ENCODE measurements around the gene LRMDA. TPM values are rescaled to one million over a fixed set of nuclear protein-coding genes. Genes with fewer than 3 reads are reported as not detected.

The LRMDA gene
- total and polyA plus RNA-seq, 2 of the 8 experiments (the other 6 are each of a cell fraction or from before 2014, with no cell fraction given): 0.86 to 2.8 TPM

DNA sequence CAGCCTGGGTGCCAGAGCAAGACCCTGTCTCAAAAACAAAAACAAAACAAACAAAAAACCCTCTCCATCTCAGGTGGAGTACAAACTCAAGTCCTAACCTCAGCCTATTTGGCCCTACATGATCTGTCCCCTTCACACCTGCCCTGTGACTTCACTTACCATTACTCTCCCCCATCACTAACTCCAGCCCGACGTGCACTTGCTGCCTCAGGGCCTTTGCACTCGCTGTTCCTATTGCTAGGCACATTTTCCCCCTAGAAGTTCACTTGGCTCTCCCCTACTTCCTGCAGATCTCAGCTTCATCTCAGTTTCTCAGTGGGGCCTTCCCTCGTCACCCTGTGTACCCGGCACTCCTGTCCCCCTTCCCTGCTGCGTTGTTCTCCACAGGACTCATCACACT lies 8.5 kb upstream of the LRMDA start:
- Histone ChIP-seq H2BK12ac (ENCODE audit: low read depth, low read length) (no peak overlapping the region), H3K9me3 (ENCODE audit: insufficient read depth in 2 of 2, low read depth in 1 of 2, low read length in 1 of 2) (no peaks in the 10 kb centered on the region), H4K20me1 (replicated peaks in 1 of 2; ENCODE audit: control insufficient read depth in 1 of 2, insufficient read depth in 2 of 2, low read length in 2 of 2) (peaks cover 2 to 6% of the 10 kb centered on the region in 2 experiments), H3K14ac (ENCODE audit: insufficient read length) (no peak overlapping the region), H4K5ac (ENCODE audit: insufficient read length, low read depth, low read length) (no peak overlapping the region), H3K4me1 (replicated peaks in 1 of 4; ENCODE audit: control insufficient read depth in 3 of 4, insufficient read depth in 4 of 4, low read length in 3 of 4) (peaks cover 0 to 3% (median under 1%) of the 10 kb centered on the region in 4 experiments; a peak in 2 of 7 replicates), H3K4ac (replicated peaks; ENCODE audit: insufficient read length, low read depth, low read length) (no peak overlapping the region), H3K23me2 (ENCODE audit: low read depth, low read length) (no peaks in the 10 kb centered on the region), H3K18ac (ENCODE audit: extremely low read depth, low read length) (no peak overlapping the region), H3K4me2 (ENCODE audit: insufficient read depth in 1 of 2, low read depth in 2 of 2, low read length in 2 of 2) (no peak overlapping the region), H3K9ac (replicated peaks in 1 of 4; ENCODE audit: extremely low read depth in 1 of 4, low read depth in 3 of 4, low read length in 3 of 4) (no peak overlapping the region), H3K23ac (ENCODE audit: insufficient read length) (no peak overlapping the region), H3K36me3 (ENCODE audit: control insufficient read depth in 2 of 4, insufficient read depth in 4 of 4, low read length in 3 of 4) (no peaks in the 10 kb centered on the region), H3K79me2 (ENCODE audit: control insufficient read depth in 1 of 2, insufficient read depth in 2 of 2, low read length in 2 of 2) (no peaks in the 10 kb centered on the region), H3K4me3 (ENCODE audit: extremely low read depth in 1 of 4, insufficient read depth in 2 of 4, low read depth in 3 of 4, low read length in 4 of 4) (no peak overlapping the region), H2BK15ac (ENCODE audit: low read length) (no peak overlapping the region), H2AK5ac (ENCODE audit: low read depth, low read length) (no peak overlapping the region), H3K27me3 (replicated peaks in 1 of 4; ENCODE audit: control insufficient read depth in 3 of 4, extremely low read depth in 1 of 4, insufficient read depth in 3 of 4, low read length in 3 of 4) (peaks cover 28 to 66% (median 52%) of the 10 kb centered on the region in 4 experiments), H3K27ac (ENCODE audit: low read depth, low read length) (no peak overlapping the region), H2AFZ (ENCODE audit: low read length) (no peak overlapping the region), H3K79me1 (ENCODE audit: low read depth, low read length) (no peaks in the 10 kb centered on the region), H4K91ac (replicated peaks; ENCODE audit: insufficient read length, low read length) (no peak overlapping the region), H2BK20ac (ENCODE audit: low read length) (no peak overlapping the region), H4K8ac (ENCODE audit: extremely low read depth, insufficient read depth, low read length) (no peak overlapping the region), H2BK5ac (ENCODE audit: low read depth, low read length) (no peak overlapping the region), H3K56ac (replicated peaks; ENCODE audit: insufficient read length, low read depth, low read length) (no peak overlapping the region), H2BK120ac (replicated peaks; ENCODE audit: low read depth, low read length) (no peak overlapping the region)
- POLR2A ChIA-PET (ENCODE audit: partially characterized antibody): interaction anchor here (1.4 kb wide), 1 partner anchor 10 kb away, joined by 4 read pairs; no protein-coding TSS in a partner anchor
- FAIRE-seq: no peak
- CTCF ChIA-PET (ENCODE audit: partially characterized antibody): interaction anchor here (0.8 kb wide), 1 partner anchor 8 kb away, joined by 3 read pairs; no protein-coding TSS in a partner anchor
- TF ChIP-seq TAF7 (optimal IDR thresholded peaks at IDR 0.05; ENCODE audit: borderline replicate concordance, low read depth, low read length) (no peak), SP4 (IDR thresholded peaks at IDR 0.05; ENCODE audit: low read length) (no peak), FOSL1 (IDR thresholded peaks at IDR 0.05; ENCODE audit: insufficient read depth, low read depth, low read length) (no peak), CEBPB (IDR thresholded peaks at IDR 0.05; ENCODE audit: low read depth, low read length) (no peak), TCF12 (IDR thresholded peaks at IDR 0.05; ENCODE audit: low read depth, low read length) (no peak), RFX5 (IDR thresholded peaks at IDR 0.05; ENCODE audit: borderline replicate concordance, low read depth, low read length) (no peak), SUZ12 (IDR thresholded peaks at IDR 0.05; ENCODE audit: low read length) (no peak), SIX5 (IDR thresholded peaks at IDR 0.05; ENCODE audit: low read depth, low read length) (no peak)
- TF ChIP-seq, protein P1, sequence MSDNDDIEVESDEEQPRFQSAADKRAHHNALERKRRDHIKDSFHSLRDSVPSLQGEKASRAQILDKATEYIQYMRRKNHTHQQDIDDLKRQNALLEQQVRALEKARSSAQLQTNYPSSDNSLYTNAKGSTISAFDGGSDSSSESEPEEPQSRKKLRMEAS (IDR thresholded peaks at IDR 0.05): no peak
- TF ChIP-seq, protein P2, sequence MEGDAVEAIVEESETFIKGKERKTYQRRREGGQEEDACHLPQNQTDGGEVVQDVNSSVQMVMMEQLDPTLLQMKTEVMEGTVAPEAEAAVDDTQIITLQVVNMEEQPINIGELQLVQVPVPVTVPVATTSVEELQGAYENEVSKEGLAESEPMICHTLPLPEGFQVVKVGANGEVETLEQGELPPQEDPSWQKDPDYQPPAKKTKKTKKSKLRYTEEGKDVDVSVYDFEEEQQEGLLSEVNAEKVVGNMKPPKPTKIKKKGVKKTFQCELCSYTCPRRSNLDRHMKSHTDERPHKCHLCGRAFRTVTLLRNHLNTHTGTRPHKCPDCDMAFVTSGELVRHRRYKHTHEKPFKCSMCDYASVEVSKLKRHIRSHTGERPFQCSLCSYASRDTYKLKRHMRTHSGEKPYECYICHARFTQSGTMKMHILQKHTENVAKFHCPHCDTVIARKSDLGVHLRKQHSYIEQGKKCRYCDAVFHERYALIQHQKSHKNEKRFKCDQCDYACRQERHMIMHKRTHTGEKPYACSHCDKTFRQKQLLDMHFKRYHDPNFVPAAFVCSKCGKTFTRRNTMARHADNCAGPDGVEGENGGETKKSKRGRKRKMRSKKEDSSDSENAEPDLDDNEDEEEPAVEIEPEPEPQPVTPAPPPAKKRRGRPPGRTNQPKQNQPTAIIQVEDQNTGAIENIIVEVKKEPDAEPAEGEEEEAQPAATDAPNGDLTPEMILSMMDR (IDR thresholded peaks at IDR 0.05; ENCODE audit: control extremely low read depth in 1 of 3, insufficient read depth in 1 of 3, low read depth in 1 of 3, low read length in 3 of 3): no peak
- no peak for DNase-seq (ENCODE audit: low read depth in 1 of 2, low spot score in 2 of 2)
- WGBS, 2 experiments (ENCODE audit: extremely low coverage in 1 of 2, insufficient coverage in 1 of 2, insufficient read length in 1 of 2, insufficient replicate concordance in 2 of 2, low coverage in 1 of 2, low lambda C conversion rate in 2 of 2, missing lambda C conversion rate in 1 of 2): 93% methylated on average over 6 of the region's 6 CpGs; no CpG with 5 or more reads in 1 of the 2 experiments
